ENCODE measurements around the gene CRYL1. TPM values are rescaled to one million over a fixed set of nuclear protein-coding genes. Genes with fewer than 3 reads are reported as not detected.

CRYL1 gene
- total and polyA plus RNA-seq, 2 of the 8 experiments (the other 6 are each of a cell fraction or from before 2014, with no cell fraction given) = 1.9 to 6.4 TPM

GRCh38 chr13:20441879-20442278 lies 83.8 kb downstream of the CRYL1 start:
- Histone ChIP-seq H4K5ac (ENCODE audit: insufficient read length, low read depth, low read length) (no peak overlapping the region), H2BK12ac (ENCODE audit: low read depth, low read length) (no peak overlapping the region), H3K36me3 (ENCODE audit: control insufficient read depth in 2 of 4, insufficient read depth in 4 of 4, low read length in 3 of 4) (no peaks in the 10 kb centered on the region; a peak in 1 of 8 replicates), H4K91ac (replicated peaks; ENCODE audit: insufficient read length, low read length) (no peak overlapping the region), H3K4ac (replicated peaks; ENCODE audit: insufficient read length, low read depth, low read length) (no peak overlapping the region), H3K56ac (replicated peaks; ENCODE audit: insufficient read length, low read depth, low read length) (no peak overlapping the region), H4K20me1 (replicated peaks in 1 of 2; ENCODE audit: control insufficient read depth in 1 of 2, insufficient read depth in 2 of 2, low read length in 2 of 2) (no peaks in the 10 kb centered on the region), H3K4me2 (ENCODE audit: insufficient read depth in 1 of 2, low read depth in 2 of 2, low read length in 2 of 2) (no peak overlapping the region), H3K4me1 (replicated peaks in 1 of 4; ENCODE audit: control insufficient read depth in 3 of 4, insufficient read depth in 4 of 4, low read length in 3 of 4) (peaks cover 0 to 10% (median 2%) of the 10 kb centered on the region in 4 experiments; a peak in 3 of 7 replicates), H3K79me2 (ENCODE audit: control insufficient read depth in 1 of 2, insufficient read depth in 2 of 2, low read length in 2 of 2) (no peaks in the 10 kb centered on the region), H4K8ac (ENCODE audit: extremely low read depth, insufficient read depth, low read length) (no peak overlapping the region), H2BK5ac (ENCODE audit: low read depth, low read length) (no peak overlapping the region), H3K9ac (replicated peaks in 1 of 4; ENCODE audit: extremely low read depth in 1 of 4, low read depth in 3 of 4, low read length in 3 of 4) (no peak overlapping the region), H3K18ac (ENCODE audit: extremely low read depth, low read length) (no peak overlapping the region), H3K23me2 (ENCODE audit: low read depth, low read length) (no peaks in the 10 kb centered on the region), H3K27me3 (replicated peaks in 1 of 4; ENCODE audit: control insufficient read depth in 3 of 4, extremely low read depth in 1 of 4, insufficient read depth in 3 of 4, low read length in 3 of 4) (no peaks in the 10 kb centered on the region), H3K27ac (ENCODE audit: low read depth, low read length) (no peak overlapping the region), H3K79me1 (ENCODE audit: low read depth, low read length) (no peaks in the 10 kb centered on the region), H2AFZ (ENCODE audit: low read length) (no peak overlapping the region), H3K9me3 (ENCODE audit: insufficient read depth in 2 of 2, low read depth in 1 of 2, low read length in 1 of 2) (peaks cover 0 to 7% of the 10 kb centered on the region in 2 experiments; a peak in 1 of 4 replicates), H3K23ac (ENCODE audit: insufficient read length) (no peak overlapping the region), H2BK20ac (ENCODE audit: low read length) (no peak overlapping the region), H3K14ac (ENCODE audit: insufficient read length) (no peak overlapping the region), H2AK5ac (ENCODE audit: low read depth, low read length) (no peak overlapping the region), H2BK15ac (ENCODE audit: low read length) (no peak overlapping the region), H2BK120ac (replicated peaks; ENCODE audit: low read depth, low read length) (no peak overlapping the region), H3K4me3 (ENCODE audit: extremely low read depth in 1 of 4, insufficient read depth in 2 of 4, low read depth in 3 of 4, low read length in 4 of 4) (no peak overlapping the region)
- TF ChIP-seq CBX5 (IDR thresholded peaks at IDR 0.05; ENCODE audit: low read depth, low read length) (no peak), ZNF274 (IDR thresholded peaks at IDR 0.05; ENCODE audit: borderline replicate concordance, extremely low read depth, low read length) (no peak), YY1 (IDR thresholded peaks at IDR 0.05; ENCODE audit: low read depth, low read length) (no peak), POU5F1 (IDR thresholded peaks at IDR 0.05; ENCODE audit: low read depth, low read length) (no peak), SUZ12 (IDR thresholded peaks at IDR 0.05; ENCODE audit: low read length) (no peak), JUN (IDR thresholded peaks at IDR 0.05; ENCODE audit: low read depth, low read length) (no peak), TEAD4 (IDR thresholded peaks at IDR 0.05; ENCODE audit: low read depth, low read length) (no peak), EP300 (IDR thresholded peaks at IDR 0.05; ENCODE audit: borderline replicate concordance in 1 of 2, low read depth in 2 of 2, low read length in 2 of 2) (no peak), FOSL1 (IDR thresholded peaks at IDR 0.05; ENCODE audit: insufficient read depth, low read depth, low read length) (no peak), EZH2 (IDR thresholded peaks at IDR 0.05; ENCODE audit: low read depth, low read length, severe bottlenecking) (no peak)
- WGBS, 2 experiments (ENCODE audit: extremely low coverage in 1 of 2, insufficient coverage in 1 of 2, insufficient read length in 1 of 2, insufficient replicate concordance in 2 of 2, low coverage in 1 of 2, low lambda C conversion rate in 2 of 2, missing lambda C conversion rate in 1 of 2) = 62% methylated on average over 2 of the region's 2 CpGs; no CpG with 5 or more reads in 1 of the 2 experiments
- no peak for DNase-seq (ENCODE audit: low read depth in 1 of 2, low spot score in 2 of 2)
- POLR2A ChIA-PET (ENCODE audit: partially characterized antibody) = no interaction called here
- FAIRE-seq = no peak
- CTCF ChIA-PET (ENCODE audit: partially characterized antibody) = interaction anchor here (0.6 to 1.4 kb wide), 3 partner anchors 10 to 252 kb away, joined by 3 read pairs; no protein-coding TSS in a partner anchor
